B cell (primary cell): ENCODE results near the gene CDK5RAP1.

Experiments used
- CTCF ChIP-seq: fragments of 200-600 bp; IDR thresholded peaks from one replicate; pipeline ENCODE4 v1.8.0; 2022; ENCODE audit warnings: antibody characterized with exemption, mild to moderate bottlenecking
- EZH2 ChIP-seq: IDR thresholded peaks from 2 replicates; pipeline ENCODE4 v1.6.1; 2012; ENCODE audit warnings: borderline replicate concordance, low read depth, mild to moderate bottlenecking, moderate library complexity, low read length; ENCODE audit not compliant: insufficient read depth, poor library complexity, severe bottlenecking

- TF ChIP-seq EZH2 (no peak), CTCF (no peak)
Measured at GRCh38 chr20:33309631-33310030, 91.7 kb downstream of the CDK5RAP1 start.
